SU-DHL-6 (cell line): ENCODE measurements around the gene ANGPTL7.
"Not testable (repeated sequence)": the region's sequence is repeated elsewhere in the genome, so short reads cannot be mapped to it uniquely, and the experiment has no call there.

Source experiments
- H2AFZ ChIP-seq: fragments of 200-600 bp; sonication (generic); 2 replicates; pipeline ENCODE4 v1.6.1; 2014; ENCODE audit warnings: low read depth, mild to moderate bottlenecking, moderate library complexity, mixed read lengths, antibody characterized with exemption, low read length; ENCODE audit not compliant: severe bottlenecking
- H3F3A ChIP-seq: fragments of 200-600 bp; shearing (Covaris generic); 2 replicates; pipeline ENCODE4 v1.6.0; 2016; ENCODE audit warnings: antibody characterized with exemption, mild to moderate bottlenecking; ENCODE audit not compliant: insufficient read depth
- H3K27ac ChIP-seq: fragments of 200-600 bp; sonication (generic); 2 replicates; pipeline ENCODE4 v1.5.1; 2016; ENCODE audit warnings: low read depth, mild to moderate bottlenecking, low read length, moderate library complexity, mixed read lengths
- H3K27me3 ChIP-seq: fragments of 200-600 bp; sonication (generic), shearing (Covaris generic); 2 replicates; pipeline ENCODE4 v1.6.0; 2014; ENCODE audit warnings: mild to moderate bottlenecking, low read length
- H3K36me3 ChIP-seq: fragments of 200-600 bp; sonication (generic); 2 replicates; pipeline ENCODE4 v1.6.1; 2014; ENCODE audit warnings: mild to moderate bottlenecking, low read length, mixed read lengths
- H3K4me2 ChIP-seq: fragments of 300-600, 200-600 bp; shearing (Covaris generic), sonication (generic); 2 replicates; pipeline ENCODE4 v1.6.0; 2014; ENCODE audit warnings: low read length, low read depth, mild to moderate bottlenecking; ENCODE audit not compliant: poor library complexity, severe bottlenecking
- H3K4me3 ChIP-seq: fragments of 200-600 bp; sonication (generic); 2 replicates; pipeline ENCODE4 v1.5.1; 2014; ENCODE audit warnings: antibody characterized with exemption, low read length, mild to moderate bottlenecking, mixed read lengths; ENCODE audit not compliant: insufficient read depth, poor library complexity, severe bottlenecking
- H3K79me2 ChIP-seq: fragments of 200-600 bp; sonication (generic); 2 replicates; pipeline ENCODE4 v1.6.1; 2014; ENCODE audit warnings: mild to moderate bottlenecking, low read length, moderate library complexity; ENCODE audit not compliant: insufficient read depth
- H3K9ac ChIP-seq: fragments of 200-600 bp; sonication (generic); 2 replicates; pipeline ENCODE4 v1.7.0; 2014; ENCODE audit warnings: mild to moderate bottlenecking, low read length
- H3K9me2 ChIP-seq: fragments of 200-600 bp; sonication (generic); replicated peaks from 2 replicates; pipeline ENCODE4 v1.6.1; 2014; ENCODE audit warnings: low read length; ENCODE audit not compliant: insufficient read depth
- H3K9me3 ChIP-seq: fragments of 200-600 bp; sonication (generic); 2 replicates; pipeline ENCODE4 v1.6.1; 2014; ENCODE audit warnings: low read length, mixed read lengths; ENCODE audit not compliant: insufficient read depth
- H4K20me1 ChIP-seq: fragments of 200-600 bp; sonication (generic); 2 replicates; pipeline ENCODE4 v1.6.1; 2014; ENCODE audit warnings: low read depth, mild to moderate bottlenecking, antibody characterized with exemption, low read length, moderate library complexity, mixed read lengths
- EZH2phosphoT487 ChIP-seq: fragments of 200-600 bp; sonication (generic), shearing (Covaris generic); conservative IDR thresholded peaks from 2 replicates; pipeline ENCODE4 v1.6.1; 2018; ENCODE audit warnings: mild to moderate bottlenecking, antibody characterized with exemption, low read length, moderate library complexity, mixed read lengths
- TF ChIP-seq, protein P1 (sequence below): fragments of 200-600 bp; sonication (generic); IDR thresholded peaks from one replicate; pipeline ENCODE4 v1.5.1; 2017; ENCODE audit warnings: antibody characterized with exemption, mild to moderate bottlenecking, low read length, moderate library complexity; ENCODE audit not compliant: insufficient read depth, poor library complexity, severe bottlenecking

ANGPTL7 gene

DNA sequence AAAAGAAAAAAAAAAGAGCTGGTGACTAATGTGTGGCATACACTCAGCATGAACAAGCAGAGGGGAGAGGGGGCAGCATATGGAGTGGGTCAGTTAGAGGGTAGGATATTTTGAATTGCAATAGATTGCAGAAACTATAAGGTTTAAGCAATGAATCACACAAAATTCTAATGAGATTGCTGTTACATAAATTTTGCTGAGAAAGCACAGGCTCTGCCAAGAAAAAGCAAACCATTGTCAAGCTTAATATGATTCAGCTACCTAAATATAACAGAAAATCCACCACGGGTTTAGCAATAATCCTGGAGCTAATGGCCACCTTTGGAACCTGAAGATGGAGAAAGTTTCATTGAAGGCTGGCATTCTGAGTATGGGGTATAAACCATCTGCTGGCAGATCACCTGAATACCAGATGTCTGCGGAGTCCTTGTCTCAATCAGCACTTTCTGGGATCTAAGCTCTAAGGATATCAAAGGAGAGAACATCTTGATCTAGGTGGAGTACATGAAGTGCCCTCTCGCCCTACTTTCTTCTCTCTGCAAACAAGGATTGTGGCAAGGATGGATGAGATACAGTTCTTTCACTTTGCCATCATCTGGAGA lies 30.3 kb upstream of the ANGPTL7 start:
- Histone ChIP-seq H3K36me3 (no peaks in the 10 kb centered on the region; the same call in 1 of the 2 replicates), H3K27me3 (no peaks in the 10 kb centered on the region), H3K9me2 (no peaks in the 10 kb centered on the region), H4K20me1 (no peaks in the 10 kb centered on the region), H3F3A (no peaks in the 10 kb centered on the region), H3K27ac (no peak overlapping the region), H3K4me2 (no peak overlapping the region), H3K4me3 (no peak overlapping the region), H3K9ac (no peak overlapping the region), H3K79me2 (no peaks in the 10 kb centered on the region), H3K9me3 (no peaks in the 10 kb centered on the region), H2AFZ (no peak overlapping the region)
- TF ChIP-seq, protein P1, sequence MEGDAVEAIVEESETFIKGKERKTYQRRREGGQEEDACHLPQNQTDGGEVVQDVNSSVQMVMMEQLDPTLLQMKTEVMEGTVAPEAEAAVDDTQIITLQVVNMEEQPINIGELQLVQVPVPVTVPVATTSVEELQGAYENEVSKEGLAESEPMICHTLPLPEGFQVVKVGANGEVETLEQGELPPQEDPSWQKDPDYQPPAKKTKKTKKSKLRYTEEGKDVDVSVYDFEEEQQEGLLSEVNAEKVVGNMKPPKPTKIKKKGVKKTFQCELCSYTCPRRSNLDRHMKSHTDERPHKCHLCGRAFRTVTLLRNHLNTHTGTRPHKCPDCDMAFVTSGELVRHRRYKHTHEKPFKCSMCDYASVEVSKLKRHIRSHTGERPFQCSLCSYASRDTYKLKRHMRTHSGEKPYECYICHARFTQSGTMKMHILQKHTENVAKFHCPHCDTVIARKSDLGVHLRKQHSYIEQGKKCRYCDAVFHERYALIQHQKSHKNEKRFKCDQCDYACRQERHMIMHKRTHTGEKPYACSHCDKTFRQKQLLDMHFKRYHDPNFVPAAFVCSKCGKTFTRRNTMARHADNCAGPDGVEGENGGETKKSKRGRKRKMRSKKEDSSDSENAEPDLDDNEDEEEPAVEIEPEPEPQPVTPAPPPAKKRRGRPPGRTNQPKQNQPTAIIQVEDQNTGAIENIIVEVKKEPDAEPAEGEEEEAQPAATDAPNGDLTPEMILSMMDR: no peak
- TF ChIP-seq EZH2phosphoT487: no peak

- not testable (repeated sequence) for H3K4me3 ChIP-seq, H3K9ac ChIP-seq, H3K36me3 ChIP-seq, H3K27ac ChIP-seq, H3F3A ChIP-seq, H3K27me3 ChIP-seq, H3K79me2 ChIP-seq, H3K9me3 ChIP-seq, H2AFZ ChIP-seq, H3K4me2 ChIP-seq, H3K9me2 ChIP-seq, H4K20me1 ChIP-seq
Observed at GRCh38 chr1:11162752-11163151, 26.4 kb upstream of the ANGPTL7 start.

- H3K36me3 ChIP-seq, H4K20me1 ChIP-seq, H3K9ac ChIP-seq, H3F3A ChIP-seq, H3K9me3 ChIP-seq, H3K27me3 ChIP-seq, H3K4me2 ChIP-seq, H3K27ac ChIP-seq, H3K4me3 ChIP-seq, H2AFZ ChIP-seq, H3K9me2 ChIP-seq, H3K79me2 ChIP-seq: not testable (repeated sequence)
Observed at GRCh38 chr1:11166744-11167143, 22.4 kb upstream of the ANGPTL7 start.

DNA sequence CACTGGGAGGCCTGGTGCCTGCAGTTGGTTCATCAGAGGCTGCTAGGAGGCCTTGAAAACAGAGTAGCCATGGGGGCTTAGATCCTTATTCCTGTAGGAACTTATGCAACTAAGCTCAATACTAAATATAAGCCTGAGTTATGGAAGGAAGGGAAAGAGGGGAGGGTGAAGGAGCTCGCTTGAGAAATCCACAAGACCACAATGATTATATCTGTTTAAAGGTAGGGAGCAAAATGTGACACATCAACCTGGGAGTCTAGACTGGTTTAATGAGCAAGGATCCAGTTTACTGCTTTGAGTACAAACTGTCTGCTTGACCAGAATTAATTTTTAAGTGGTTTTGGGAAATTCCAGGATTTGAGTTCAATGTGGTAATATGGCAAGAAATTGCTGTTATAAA lies 20.4 kb upstream of the ANGPTL7 start:
- Histone ChIP-seq H3K79me2 (no peaks in the 10 kb centered on the region), H3K9ac (no peak overlapping the region), H3K4me3 (no peak overlapping the region), H3F3A (no peaks in the 10 kb centered on the region), H2AFZ (no peak overlapping the region), H3K9me2 (no peaks in the 10 kb centered on the region), H4K20me1 (no peaks in the 10 kb centered on the region), H3K36me3 (no peaks in the 10 kb centered on the region), H3K27me3 (no peaks in the 10 kb centered on the region), H3K27ac (no peak overlapping the region), H3K9me3 (no peaks in the 10 kb centered on the region), H3K4me2 (no peak overlapping the region)
- no peak for TF ChIP-seq EZH2phosphoT487
- TF ChIP-seq, protein P1: no peak
